Neutrophil (primary cell): Measurements from ENCODE around the gene SRSF7.
"Not testable (repeated sequence)": the region's sequence is repeated elsewhere in the genome, so short reads cannot be mapped to it uniquely, and the experiment has no call there.

Source experiments
- H3K27ac ChIP-seq: fragments of 200-600 bp; sonication (generic); 2 replicates; pipeline ENCODE4 v1.5.1; 2016; ENCODE audit warnings: mild to moderate bottlenecking, moderate library complexity
- H3K27me3 ChIP-seq: fragments of 200-600 bp; sonication (generic); 2 replicates; pipeline ENCODE4 v1.6.0; 2016; ENCODE audit warnings: mild to moderate bottlenecking
- H3K36me3 ChIP-seq: fragments of 200-600 bp; sonication (generic); 2 replicates; pipeline ENCODE4 v1.5.1; 2017
- H3K4me1 ChIP-seq, 2 experiments: fragments of 200-600 bp in 1 of 2; sonication (generic) in 1 of 2; 1 replicate in 1 of 2; 2 replicates in 1 of 2; pipeline versions ENCODE4 v1.5.1 to v1.6.1; 2013 to 2016; ENCODE audit warnings: low read depth in 1 of 2, low read length in 1 of 2, mild to moderate bottlenecking in 1 of 2, moderate library complexity in 1 of 2; ENCODE audit not compliant: control insufficient read depth in 1 of 2, insufficient read depth in 1 of 2
- H3K4me3 ChIP-seq, 2 experiments: fragments of 200-600 bp in 1 of 2; sonication (generic) in 1 of 2; 1 replicate in 1 of 2; 2 replicates in 1 of 2; pipeline ENCODE4 v1.5.1; 2013 to 2016; ENCODE audit warnings: low read depth in 1 of 2, low read length in 1 of 2, mild to moderate bottlenecking in 1 of 2, moderate library complexity in 1 of 2
- H3K9me3 ChIP-seq: fragments of 200-600 bp; sonication (generic); 2 replicates; pipeline ENCODE4 v1.5.1; 2016
- CTCF ChIP-seq: fragments of 200-600 bp; sonication (generic); IDR thresholded peaks from 2 replicates; pipeline ENCODE4 v1.5.1; 2016; ENCODE audit warnings: antibody characterized with exemption

Gene SRSF7

GRCh38 chr2:38765551-38765950 is 14.4 kb upstream of the SRSF7 start:
- Histone ChIP-seq H3K4me1 (no peaks in the 10 kb centered on the region), H3K9me3 (no peaks in the 10 kb centered on the region), H3K4me3 (no peak overlapping the region), H3K27me3 (no peaks in the 10 kb centered on the region), H3K36me3 (no peaks in the 10 kb centered on the region), H3K27ac (no peak overlapping the region)
- TF ChIP-seq CTCF: no peak

GRCh38 chr2:38765149-38765548 is 14.0 kb upstream of the SRSF7 start:
- Histone ChIP-seq H3K9me3 (no peaks in the 10 kb centered on the region), H3K27me3 (no peaks in the 10 kb centered on the region), H3K27ac (no peak overlapping the region), H3K36me3 (no peaks in the 10 kb centered on the region), H3K4me3 (no peak overlapping the region), H3K4me1 (no peaks in the 10 kb centered on the region)
- no peak for TF ChIP-seq CTCF

GRCh38 chr2:38763728-38764127 is 12.6 kb upstream of the SRSF7 start:
- H3K36me3 ChIP-seq: no peaks in the 10 kb centered on the region
- TF ChIP-seq CTCF: no peak
- no peaks in the 10 kb centered on the region for H3K4me1 ChIP-seq

GRCh38 chr2:38763228-38763627 is 12.1 kb upstream of the SRSF7 start:
- Histone ChIP-seq H3K27ac (no peak overlapping the region), H3K27me3 (no peaks in the 10 kb centered on the region), H3K36me3 (no peaks in the 10 kb centered on the region), H3K4me1 (no peaks in the 10 kb centered on the region), H3K4me3 (no peak overlapping the region), H3K9me3 (no peaks in the 10 kb centered on the region)
- TF ChIP-seq CTCF: no peak

More at GRCh38 chr2:38763728-38764127, 12.6 kb upstream of the SRSF7 start:
- no peaks in the 10 kb centered on the region for H3K27me3 ChIP-seq
- no peak overlapping the region for H3K27ac ChIP-seq
- no peak overlapping the region for H3K4me3 ChIP-seq
- H3K9me3 ChIP-seq: no peaks in the 10 kb centered on the region

- H3K9me3 ChIP-seq, H3K4me3 ChIP-seq, H3K36me3 ChIP-seq, H3K27me3 ChIP-seq, H3K27ac ChIP-seq: not testable (repeated sequence)
- peaks cover 14 to 18% of the 10 kb centered on the region in 2 experiments for H3K4me1 ChIP-seq
Observed at GRCh38 chr2:38755891-38756290, 4.7 kb upstream of the SRSF7 start.

GRCh38 chr2:38754506-38754905 is 3.3 kb upstream of the SRSF7 start:
- TF ChIP-seq CTCF: no peak
- Histone ChIP-seq H3K36me3 (no peaks in the 10 kb centered on the region), H3K4me1 (peaks cover 26% of the 10 kb centered on the region in 2 experiments), H3K9me3 (no peaks in the 10 kb centered on the region), H3K27me3 (no peaks in the 10 kb centered on the region), H3K4me3 (peak overlapping the region in 1 of 2 experiments; percentile 38), H3K27ac (no peak overlapping the region)
